Heart left ventricle (tissue), 16 donors: ENCODE measurements around the gene MYBPH. TPM values are rescaled to one million over a fixed set of nuclear protein-coding genes. Genes with fewer than 3 reads are reported as not detected.

ENCODE experiments used
- ATAC-seq, 4 donors: fragments of 200-7000 bp; cut with Tn5 transposase; one replicate each; pipeline ENCODE4 v1.9.1; 2020 to 2022; ENCODE audit warnings: moderate library complexity in 4 of 4, mild to moderate bottlenecking in 3 of 4, moderate number of reproducible peaks in 1 of 4
- DNase-seq, 5 donors: peaks; one replicate each; pipeline ENCODE4 v3.0.0-alpha.2; 2020
- H3K27ac ChIP-seq, 12 donors: fragments of 200-600 bp; sonication (generic) in 4 of 12; one replicate each; pipeline versions ENCODE4 v1.5.0 to v1.8.0; 2016 to 2022; ENCODE audit warnings: mild to moderate bottlenecking in 2 of 12
- H3K27me3 ChIP-seq, 9 donors: fragments of 200-600 bp; sonication (generic) in 2 of 9; one replicate each; pipeline versions ENCODE4 v1.5.1 to v1.8.0; 2016 to 2022; ENCODE audit warnings: mild to moderate bottlenecking in 3 of 9
- H3K36me3 ChIP-seq, 9 donors: fragments of 200-600 bp; sonication (generic) in 2 of 9; one replicate each; pipeline versions ENCODE4 v1.5.0 to v1.8.0; 2018 to 2022; ENCODE audit warnings: mild to moderate bottlenecking in 2 of 9
- H3K4me1 ChIP-seq, 12 donors: fragments of 200-600 bp; sonication (generic) in 4 of 12; one replicate each; pipeline versions ENCODE4 v1.5.0 to v1.8.0; 2016 to 2022; ENCODE audit warnings: mild to moderate bottlenecking in 3 of 12
- H3K4me3 ChIP-seq, 12 donors: fragments of 200-600 bp; sonication (generic) in 4 of 12; one replicate each; pipeline versions ENCODE4 v1.5.0 to v1.8.0; 2017 to 2022; ENCODE audit warnings: mild to moderate bottlenecking in 9 of 12, moderate library complexity in 4 of 12
- H3K9me3 ChIP-seq, 12 donors: fragments of 200-600 bp; sonication (generic) in 4 of 12; one replicate each; pipeline versions ENCODE4 v1.5.0 to v1.8.0; 2016 to 2022; ENCODE audit warnings: mild to moderate bottlenecking in 1 of 12
- POLR2A ChIP-seq, 2 donors: fragments of 450-650 bp; IDR thresholded peaks; one replicate each; pipeline ENCODE4 v1.6.1; 2017; ENCODE audit warnings: antibody characterized with exemption in 2 of 2, mild to moderate bottlenecking in 2 of 2, moderate library complexity in 2 of 2
- WGBS, 4 donors: extraction: QIAGEN DNeasy Blood & Tissue Kit in 2 of 4; methylation state at CpG; one replicate each; pipeline versions ENCODE4 v1.1.5 to v1.1.7; 2013 to 2018; 5-methylcytosine and 5-hydroxymethylcytosine counted together
- intact Hi-C, 10 donors: fragments of 100-400 bp; cut with DNase I; formaldehyde crosslinking; loops; one replicate each; pipeline versions ENCODE4 v1.11.1 to v1.14.2; 2022
- polyA plus RNA-seq, 2 donors: library from polyadenylated mRNA; stranded (reverse); fragments of 200-250 nt; gene quantifications; one replicate each; pipeline ENCODE4 v1.2.3, GENCODE V29; 2013
- total RNA-seq, 9 donors: library from RNA; depleted of rRNA in 2 of 9; stranded (reverse); fragments of >200 nt in 2 of 9; fragmentation: NEBNext Ultra II Directional in 3 of 9; extraction: Animal tissue kit (Norgen Biotek cat#: 25700) in 3 of 9; gene quantifications; one replicate each; pipeline versions ENCODE4 v1.1.0 to v1.2.4, GENCODE V29; 2016 to 2023
- TF ChIP-seq, protein P1 (sequence below), 12 donors: fragments of 200-600 bp; sonication (generic) in 4 of 12; IDR thresholded peaks; one replicate each; pipeline versions ENCODE4 v1.5.0 to v1.8.0; 2018 to 2022; ENCODE audit warnings: antibody characterized with exemption in 12 of 12, mild to moderate bottlenecking in 5 of 12
- donor health status: ischemic (EF 13 %, LVEDD 7.1; RV severe dilation, severe dysfunction).
- donor health status: healthy with polysubstance abuse.
- donor health status: DM: no; HTN: yes; CAD: no.
- donor health status: DM: no; HTN: no; CAD: no.
- donor health status: ischemic (EF 25% LVEDD 6.9; RV normal size, moderate dysfunction).
- donor health status: ischemic (EF 25% LVEDD 5.7; RV mildly dilated, moderate dysfunction).
- donor health status: healthy.
- donor health status: DM: yes; HTN: yes; CAD: no.
- donor health status: ischemic (EF 35%, LVEDD 5.7; RV mildly dilated, moderate dysfunction).
- donor health status: nonischemic (EF 11% LVEDD 7.7; RV severe dilation, severe dysfunction).
- donor health status: DM: yes; HTN: yes; CAD: no.
- donor health status: PGD.
- donor health status: ischemic (EF 29% LVEDD 5.4; RV normal size, mild dysfunction).
- donor health status: nonischemic (EF 23%, LVEDD 6.1; RV moderate dilation, normal function).

The MYBPH gene
- total and polyA plus RNA-seq, 11 donors: 0.32 TPM; not detected in 10

DNA sequence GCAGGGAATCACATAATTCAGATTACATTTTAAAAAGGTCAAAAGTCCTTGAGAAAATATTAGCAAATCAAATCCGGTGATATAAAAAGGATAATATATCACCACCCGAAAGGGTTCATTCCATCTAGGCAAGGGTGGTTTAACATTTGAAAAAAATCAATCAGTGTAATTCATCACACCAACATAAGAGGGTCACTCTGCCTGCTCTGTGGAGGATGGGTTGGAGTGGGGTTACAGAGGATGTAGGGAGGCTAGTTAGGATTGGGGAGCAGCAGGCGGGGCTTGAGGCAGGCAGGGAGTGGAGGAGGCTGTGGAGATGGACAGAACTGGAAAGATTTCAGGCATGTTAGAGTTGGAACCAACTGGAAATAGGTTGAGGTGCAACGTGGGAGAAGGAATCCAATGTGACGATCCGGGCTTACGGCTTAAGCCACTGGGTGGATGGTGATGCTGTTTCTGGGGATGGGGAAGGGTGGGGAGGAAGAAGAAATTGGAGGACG lies 35.6 kb downstream of the MYBPH start:
- Histone ChIP-seq H3K27me3 (peaks cover 0 to 3% (median 0%) of the 10 kb centered on the region in 9 donors), H3K27ac (no peak overlapping the region), H3K4me1 (peaks cover 0 to 15% (median 2%) of the 10 kb centered on the region in 12 donors), H3K9me3 (no peaks in the 10 kb centered on the region), H3K36me3 (no peaks in the 10 kb centered on the region), H3K4me3 (no peak overlapping the region)
- 86 to 88% (median 86%) methylated on average over 8 of the region's 8 CpGs for WGBS, 4 donors
- TF ChIP-seq, protein P1, sequence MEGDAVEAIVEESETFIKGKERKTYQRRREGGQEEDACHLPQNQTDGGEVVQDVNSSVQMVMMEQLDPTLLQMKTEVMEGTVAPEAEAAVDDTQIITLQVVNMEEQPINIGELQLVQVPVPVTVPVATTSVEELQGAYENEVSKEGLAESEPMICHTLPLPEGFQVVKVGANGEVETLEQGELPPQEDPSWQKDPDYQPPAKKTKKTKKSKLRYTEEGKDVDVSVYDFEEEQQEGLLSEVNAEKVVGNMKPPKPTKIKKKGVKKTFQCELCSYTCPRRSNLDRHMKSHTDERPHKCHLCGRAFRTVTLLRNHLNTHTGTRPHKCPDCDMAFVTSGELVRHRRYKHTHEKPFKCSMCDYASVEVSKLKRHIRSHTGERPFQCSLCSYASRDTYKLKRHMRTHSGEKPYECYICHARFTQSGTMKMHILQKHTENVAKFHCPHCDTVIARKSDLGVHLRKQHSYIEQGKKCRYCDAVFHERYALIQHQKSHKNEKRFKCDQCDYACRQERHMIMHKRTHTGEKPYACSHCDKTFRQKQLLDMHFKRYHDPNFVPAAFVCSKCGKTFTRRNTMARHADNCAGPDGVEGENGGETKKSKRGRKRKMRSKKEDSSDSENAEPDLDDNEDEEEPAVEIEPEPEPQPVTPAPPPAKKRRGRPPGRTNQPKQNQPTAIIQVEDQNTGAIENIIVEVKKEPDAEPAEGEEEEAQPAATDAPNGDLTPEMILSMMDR (IDR thresholded peaks at IDR 0.05): no peak
- no peak for TF ChIP-seq POLR2A (IDR thresholded peaks at IDR 0.05)
- intact Hi-C loops: no loop called here
- ATAC-seq (no peak), DNase-seq (no peak)

- DNase-seq: no peak
- Histone ChIP-seq H3K4me1 (peaks cover 0 to 10% (median 2%) of the 10 kb centered on the region in 12 donors), H3K9me3 (no peaks in the 10 kb centered on the region), H3K27ac (no peak overlapping the region), H3K27me3 (peaks cover 0 to 3% (median 0%) of the 10 kb centered on the region in 9 donors), H3K36me3 (no peaks in the 10 kb centered on the region), H3K4me3 (no peak overlapping the region)
- TF ChIP-seq POLR2A (IDR thresholded peaks at IDR 0.05): no peak
- TF ChIP-seq, protein P1 (IDR thresholded peaks at IDR 0.05): no peak
- ATAC-seq: no peak
- 85 to 92% (median 90%) methylated on average over 3 of the region's 3 CpGs for WGBS, 4 donors
- intact Hi-C loops: no loop called here
Measured at GRCh38 chr1:203138066-203138465, 37.6 kb downstream of the MYBPH start.

- Histone ChIP-seq H3K4me3 (no peak overlapping the region), H3K4me1 (peaks cover 0 to 10% (median 2%) of the 10 kb centered on the region in 12 donors), H3K9me3 (no peaks in the 10 kb centered on the region), H3K36me3 (no peaks in the 10 kb centered on the region), H3K27ac (no peak overlapping the region), H3K27me3 (peaks cover 0 to 7% (median 0%) of the 10 kb centered on the region in 9 donors)
- ATAC-seq (no peak), DNase-seq (no peak)
- intact Hi-C loops: no loop called here
- 90 to 94% (median 93%) methylated on average over 4 of the region's 4 CpGs for WGBS, 4 donors
- no peak for TF ChIP-seq POLR2A (IDR thresholded peaks at IDR 0.05)
- TF ChIP-seq, protein P1 (IDR thresholded peaks at IDR 0.05): no peak
Measured at GRCh38 chr1:203137324-203137723, 38.3 kb downstream of the MYBPH start.

DNA sequence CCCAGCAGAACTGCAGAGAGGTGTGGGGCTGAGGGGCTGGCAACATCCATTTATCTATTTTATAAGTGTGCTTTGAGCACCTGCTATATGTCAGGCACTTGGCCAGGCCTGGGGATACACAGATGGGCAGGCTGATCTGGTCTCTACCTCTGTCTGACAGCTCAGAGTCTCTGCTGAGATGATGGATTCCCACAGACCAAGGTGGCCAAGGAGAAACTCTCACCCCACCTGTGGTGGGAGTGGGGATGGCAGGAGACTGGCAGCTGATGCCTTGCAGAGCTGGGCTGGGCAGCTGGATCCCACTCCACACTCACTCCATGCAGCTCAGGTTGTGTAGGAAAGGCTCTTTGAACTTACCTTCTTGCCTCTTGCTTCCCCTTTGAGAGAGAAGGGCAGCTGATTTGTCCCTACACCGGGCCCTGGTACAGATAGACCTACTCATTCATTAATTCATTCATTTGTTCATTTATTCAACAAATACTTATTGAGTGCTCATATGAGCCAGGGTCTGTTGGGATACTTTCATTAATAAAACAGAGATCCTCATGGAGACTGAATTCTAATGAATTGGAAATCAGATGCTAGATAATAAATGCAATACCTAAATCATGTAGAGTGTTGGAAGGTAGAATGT lies 39.1 kb downstream of the MYBPH start:
- Histone ChIP-seq H3K36me3 (no peaks in the 10 kb centered on the region), H3K4me1 (peaks cover 0 to 18% (median 5%) of the 10 kb centered on the region in 12 donors), H3K4me3 (no peak overlapping the region), H3K27ac (no peak overlapping the region), H3K9me3 (no peaks in the 10 kb centered on the region), H3K27me3 (peaks cover 0 to 7% (median 0%) of the 10 kb centered on the region in 9 donors)
- ATAC-seq (no peak), DNase-seq (no peak)
- TF ChIP-seq, protein P1 (IDR thresholded peaks at IDR 0.05): no peak
- TF ChIP-seq POLR2A (IDR thresholded peaks at IDR 0.05): no peak
- intact Hi-C loops: no loop called here
- WGBS, 4 donors: 89 to 97% (median 94%) methylated on average over 1 of the region's 1 CpG
